ENCODE measurements around the gene ADAM12.

Gene ADAM12

GRCh38 chr10:126222736-126223511 lies 165.4 kb downstream of the ADAM12 start:
- Histone ChIP-seq H3K27ac (ENCODE audit: low read length) (no peak overlapping the region), H2AFZ (ENCODE audit: low read depth, low read length) (no peak overlapping the region), H3K9ac (ENCODE audit: low read depth, low read length) (no peak overlapping the region), H4K20me1 (ENCODE audit: insufficient read depth, low read length) (no peaks in the 10 kb centered on the region), H3K36me3 (ENCODE audit: insufficient read depth, low read length) (no peaks in the 10 kb centered on the region), H3K4me2 (ENCODE audit: insufficient read depth, low read length) (no peak overlapping the region), H3K4me3 (ENCODE audit: low read depth in 1 of 2, low read length in 2 of 2) (no peak overlapping the region), H3K79me2 (ENCODE audit: insufficient read depth, low read length) (no peaks in the 10 kb centered on the region), H3K9me3 (ENCODE audit: insufficient read depth, low read length, severe bottlenecking) (no peaks in the 10 kb centered on the region), H3K27me3 (ENCODE audit: insufficient read depth, low read length, poor library complexity) (no peaks in the 10 kb centered on the region), H3K4me1 (ENCODE audit: insufficient read depth, low read length) (no peaks in the 10 kb centered on the region)
- TF ChIP-seq EZH2 (IDR thresholded peaks at IDR 0.05; ENCODE audit: borderline replicate concordance, low read depth, low read length, severe bottlenecking) (no peak), CTCF (IDR thresholded peaks at IDR 0.05; ENCODE audit: borderline replicate concordance, extremely low read depth, low read length, poor library complexity, severe bottlenecking) (no peak)
- no peak for DNase-seq
- ATAC-seq (ENCODE audit: insufficient read depth, low read depth): no peak

- H3K27me3 ChIP-seq (ENCODE audit: insufficient read depth, low read length, poor library complexity): no peaks in the 10 kb centered on the region
- TF ChIP-seq CTCF (IDR thresholded peaks at IDR 0.05; ENCODE audit: borderline replicate concordance, extremely low read depth, low read length, poor library complexity, severe bottlenecking) (no peak), EZH2 (IDR thresholded peaks at IDR 0.05; ENCODE audit: borderline replicate concordance, low read depth, low read length, severe bottlenecking) (no peak)
Observed at GRCh38 chr10:126221874-126222273, 166.4 kb downstream of the ADAM12 start.

DNA sequence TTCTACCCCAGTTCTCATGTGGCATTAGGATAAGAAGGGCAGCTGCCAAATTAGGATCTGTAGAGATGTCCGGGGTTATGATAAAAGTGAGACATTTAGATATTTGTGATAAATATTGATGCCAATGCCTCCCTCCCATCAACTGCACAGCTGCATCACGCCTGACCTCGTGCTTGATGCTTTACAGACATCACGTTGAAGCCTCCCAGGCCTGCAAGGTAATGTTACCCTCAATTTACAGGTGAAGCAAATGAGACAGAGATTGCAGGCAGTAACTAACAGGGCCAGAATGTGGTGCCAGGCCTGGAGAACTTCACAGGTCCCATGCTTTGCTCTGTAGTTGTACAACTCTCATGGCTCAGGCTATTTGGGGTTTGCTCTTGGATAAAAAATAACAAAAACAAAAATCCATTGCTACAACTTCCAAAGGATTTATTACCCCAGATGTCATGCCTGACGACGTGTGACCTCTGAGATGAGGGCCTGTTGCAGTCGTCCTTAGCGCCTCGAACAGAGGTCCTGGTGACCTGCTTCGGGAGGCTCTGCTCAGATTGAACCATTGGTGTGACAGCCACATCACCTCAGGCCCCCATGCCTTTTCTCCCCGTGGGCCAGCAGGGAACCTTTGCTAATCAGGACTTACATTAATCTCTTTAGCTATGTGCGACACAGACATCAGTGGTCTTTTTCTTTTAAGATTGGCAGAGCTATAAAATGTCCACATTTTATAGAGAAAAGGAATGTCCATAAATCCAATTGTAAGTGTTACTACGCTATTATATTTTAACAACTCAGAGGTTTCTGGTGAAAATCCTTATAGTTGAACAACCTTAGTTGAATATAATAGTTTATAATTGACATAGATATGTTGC lies 169.3 kb downstream of the ADAM12 start:
- Histone ChIP-seq H3K4me3 (ENCODE audit: low read depth in 1 of 2, low read length in 2 of 2) (no peak overlapping the region), H3K27me3 (ENCODE audit: insufficient read depth, low read length, poor library complexity) (no peaks in the 10 kb centered on the region), H2AFZ (ENCODE audit: low read depth, low read length) (no peak overlapping the region), H3K9me3 (ENCODE audit: insufficient read depth, low read length, severe bottlenecking) (no peaks in the 10 kb centered on the region), H3K36me3 (ENCODE audit: insufficient read depth, low read length) (no peaks in the 10 kb centered on the region), H3K9ac (ENCODE audit: low read depth, low read length) (no peak overlapping the region), H3K79me2 (ENCODE audit: insufficient read depth, low read length) (no peaks in the 10 kb centered on the region), H3K4me2 (ENCODE audit: insufficient read depth, low read length) (no peak overlapping the region), H3K27ac (ENCODE audit: low read length) (no peak overlapping the region), H3K4me1 (ENCODE audit: insufficient read depth, low read length) (no peaks in the 10 kb centered on the region), H4K20me1 (ENCODE audit: insufficient read depth, low read length) (no peaks in the 10 kb centered on the region)
- TF ChIP-seq EZH2 (IDR thresholded peaks at IDR 0.05; ENCODE audit: borderline replicate concordance, low read depth, low read length, severe bottlenecking) (no peak), CTCF (IDR thresholded peaks at IDR 0.05; ENCODE audit: borderline replicate concordance, extremely low read depth, low read length, poor library complexity, severe bottlenecking) (no peak)
- ATAC-seq (ENCODE audit: insufficient read depth, low read depth) (no peak), DNase-seq (no peak)

More at GRCh38 chr10:126221874-126222273, 166.4 kb downstream of the ADAM12 start:
- H3K36me3 ChIP-seq (ENCODE audit: insufficient read depth, low read length): no peaks in the 10 kb centered on the region
- no peak for ATAC-seq (ENCODE audit: insufficient read depth, low read depth)
- H3K79me2 ChIP-seq (ENCODE audit: insufficient read depth, low read length): no peaks in the 10 kb centered on the region
- H3K4me1 ChIP-seq (ENCODE audit: insufficient read depth, low read length): no peaks in the 10 kb centered on the region
- H3K9me3 ChIP-seq (ENCODE audit: insufficient read depth, low read length, severe bottlenecking): no peaks in the 10 kb centered on the region
- no peak overlapping the region for H3K27ac ChIP-seq (ENCODE audit: low read length)
- H3K4me2 ChIP-seq (ENCODE audit: insufficient read depth, low read length): no peak overlapping the region
- no peak for DNase-seq
- H2AFZ ChIP-seq (ENCODE audit: low read depth, low read length): no peak overlapping the region
- no peak overlapping the region for H3K9ac ChIP-seq (ENCODE audit: low read depth, low read length)
- no peak overlapping the region for H3K4me3 ChIP-seq (ENCODE audit: low read depth in 1 of 2, low read length in 2 of 2)
- H4K20me1 ChIP-seq (ENCODE audit: insufficient read depth, low read length): no peaks in the 10 kb centered on the region
